PC-9 (cell line): ENCODE results near the gene CCDC182. TPM values are rescaled to one million over a fixed set of nuclear protein-coding genes. Genes with fewer than 3 reads are reported as not detected.

Experiments
- BruUV-seq: library from RNA; stranded (reverse); fragments of 400-500 nt; replicated peaks from 2 replicates; lab custom pipeline; 2021; lab: Mats Ljungman, UMichigan
- CTCF ChIA-PET: fragments of 300-600 bp; sonication (Branson Sonifier 250); formaldehyde crosslinking; loops from one replicate; lab custom pipeline; 2022; ENCODE audit warnings: antibody characterized with exemption; lab: Charles Lee
- POLR2A ChIA-PET: fragments of 300-600 bp; sonication (Branson Sonifier 250); formaldehyde crosslinking; loops from one replicate; lab custom pipeline; 2022; ENCODE audit warnings: antibody characterized with exemption; ENCODE audit not compliant: unreplicated experiment; lab: Charles Lee
- DNase-seq, 2 experiments: peaks; one replicate each; pipeline versions ENCODE4 v3.0.0 to v3.0.0-alpha.2; 2015 to 2022; ENCODE audit warnings: mixed read lengths in 1 of 2
- H2AFZ ChIP-seq: fragments of 200-600 bp; sonication (generic); 2 replicates; pipeline ENCODE4 v1.8.1; 2017; ENCODE audit warnings: antibody characterized with exemption
- H3F3A ChIP-seq: fragments of 200-600 bp; sonication (generic); 2 replicates; pipeline ENCODE4 v1.8.1; 2017; ENCODE audit warnings: antibody characterized with exemption, mild to moderate bottlenecking, low read depth; ENCODE audit not compliant: insufficient read depth
- H3K27ac ChIP-seq: fragments of 200-600 bp; sonication (generic); 2 replicates; pipeline ENCODE4 v1.6.1; 2016; ENCODE audit warnings: mixed run types
- H3K27me3 ChIP-seq: fragments of 200-600 bp; sonication (generic); 2 replicates; pipeline ENCODE4 v1.6.1; 2016; ENCODE audit warnings: low read depth, mixed run types; ENCODE audit not compliant: insufficient read depth
- H3K36me3 ChIP-seq: fragments of 200-600 bp; sonication (generic); 2 replicates; pipeline ENCODE4 v1.6.1; 2016; ENCODE audit warnings: low read depth, mixed run types
- H3K4me1 ChIP-seq: fragments of 200-600 bp; sonication (generic); replicated peaks from 2 replicates; pipeline ENCODE4 v1.6.1; 2016; ENCODE audit warnings: mixed run types; ENCODE audit not compliant: insufficient read depth
- H3K4me2 ChIP-seq: fragments of 200-600 bp; sonication (generic); 2 replicates; pipeline ENCODE4 v1.6.1; 2017; ENCODE audit warnings: mixed run types
- H3K4me3 ChIP-seq: fragments of 200-600 bp; sonication (generic); 2 replicates; pipeline ENCODE4 v1.6.1; 2016; ENCODE audit warnings: mixed run types
- H3K79me2 ChIP-seq: fragments of 200-600 bp; sonication (generic); 2 replicates; pipeline ENCODE4 v1.6.1; 2017; ENCODE audit warnings: low read depth, mixed run types
- H3K9me2 ChIP-seq: fragments of 200-600 bp; sonication (generic); 2 replicates; pipeline ENCODE4 v1.8.1; 2017; ENCODE audit warnings: mild to moderate bottlenecking; ENCODE audit not compliant: insufficient read depth
- H3K9me3 ChIP-seq: fragments of 200-600 bp; sonication (generic); 2 replicates; pipeline ENCODE4 v1.8.1; 2016; ENCODE audit warnings: low read depth; ENCODE audit not compliant: insufficient read depth
- H4K20me1 ChIP-seq: fragments of 200-600 bp; sonication (generic); 2 replicates; pipeline ENCODE4 v1.8.1; 2017; ENCODE audit not compliant: insufficient read depth
- EZH2 ChIP-seq: fragments of 200-600 bp; sonication (generic); IDR thresholded peaks from 2 replicates; pipeline ENCODE4 v1.8.0; 2017; ENCODE audit warnings: antibody characterized with exemption, low read depth
- intact Hi-C: fragments of 100-400 bp; cut with micrococcal nuclease; formaldehyde crosslinking; loops from one replicate; pipeline ENCODE4 v1.10.0; 2022; ENCODE audit not compliant: unreplicated experiment
- total RNA-seq: library from RNA; stranded (reverse); gene quantifications from 2 replicates; pipeline ENCODE4 v1.2.3, GENCODE V29; 2021
- TF ChIP-seq, protein P1 (sequence below): fragments of 200-600 bp; sonication (generic); conservative IDR thresholded peaks from 2 replicates; pipeline ENCODE4 v1.6.1; 2017; ENCODE audit warnings: mixed run types, antibody characterized with exemption, mild to moderate bottlenecking, moderate library complexity

CCDC182 gene
- total RNA-seq, 1 experiment from 2014 or later = not detected

DNA sequence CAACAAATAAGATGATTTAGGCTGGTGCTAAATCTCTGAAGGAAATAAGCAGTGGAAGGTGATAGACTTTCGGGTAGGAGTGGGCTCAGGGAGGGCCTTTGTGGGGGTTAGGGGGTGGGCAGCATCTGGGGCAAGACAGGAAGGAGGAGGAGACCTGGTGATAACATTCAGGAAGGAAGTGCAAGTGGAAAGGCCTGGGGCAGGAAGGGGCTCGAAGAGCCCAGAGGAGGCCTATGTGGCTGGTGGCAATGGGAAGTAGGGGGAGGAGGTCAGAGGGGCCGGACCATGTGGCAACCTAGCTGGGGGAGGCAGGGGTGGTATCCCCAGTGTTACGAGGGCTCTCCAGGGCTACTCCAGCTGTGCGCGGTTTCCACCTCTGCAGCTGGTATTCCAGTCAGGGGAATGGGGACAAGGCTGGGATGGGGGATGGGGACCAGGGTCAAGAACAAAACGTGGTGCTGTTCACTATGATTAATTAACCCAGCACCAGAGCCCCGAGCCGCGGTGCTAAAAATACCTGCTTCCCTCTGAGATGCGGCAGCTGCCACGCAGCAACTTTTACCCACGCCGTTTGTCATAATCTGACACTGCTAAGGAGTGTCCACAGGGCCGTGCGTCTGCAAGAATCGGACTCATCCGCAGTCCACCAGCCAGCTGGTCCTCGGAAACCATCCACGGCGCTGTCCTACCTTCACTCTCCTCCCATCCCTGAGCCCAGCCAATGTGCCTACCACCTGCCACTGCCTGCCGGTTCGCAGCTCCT lies 5.2 kb upstream of the CCDC182 start:
- no TSS peak for BruUV-seq
- H3K4me3 ChIP-seq = no peak overlapping the region
- POLR2A ChIA-PET = no interaction called here
- no peaks in the 10 kb centered on the region for H3K36me3 ChIP-seq
- no peak for DNase-seq
- TF ChIP-seq, protein P1, sequence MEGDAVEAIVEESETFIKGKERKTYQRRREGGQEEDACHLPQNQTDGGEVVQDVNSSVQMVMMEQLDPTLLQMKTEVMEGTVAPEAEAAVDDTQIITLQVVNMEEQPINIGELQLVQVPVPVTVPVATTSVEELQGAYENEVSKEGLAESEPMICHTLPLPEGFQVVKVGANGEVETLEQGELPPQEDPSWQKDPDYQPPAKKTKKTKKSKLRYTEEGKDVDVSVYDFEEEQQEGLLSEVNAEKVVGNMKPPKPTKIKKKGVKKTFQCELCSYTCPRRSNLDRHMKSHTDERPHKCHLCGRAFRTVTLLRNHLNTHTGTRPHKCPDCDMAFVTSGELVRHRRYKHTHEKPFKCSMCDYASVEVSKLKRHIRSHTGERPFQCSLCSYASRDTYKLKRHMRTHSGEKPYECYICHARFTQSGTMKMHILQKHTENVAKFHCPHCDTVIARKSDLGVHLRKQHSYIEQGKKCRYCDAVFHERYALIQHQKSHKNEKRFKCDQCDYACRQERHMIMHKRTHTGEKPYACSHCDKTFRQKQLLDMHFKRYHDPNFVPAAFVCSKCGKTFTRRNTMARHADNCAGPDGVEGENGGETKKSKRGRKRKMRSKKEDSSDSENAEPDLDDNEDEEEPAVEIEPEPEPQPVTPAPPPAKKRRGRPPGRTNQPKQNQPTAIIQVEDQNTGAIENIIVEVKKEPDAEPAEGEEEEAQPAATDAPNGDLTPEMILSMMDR = no peak
- no peaks in the 10 kb centered on the region for H3K79me2 ChIP-seq
- intact Hi-C loops = no loop called here
- H3K4me1 ChIP-seq = no peaks in the 10 kb centered on the region
- peaks cover 56% of the 10 kb centered on the region for H3K27me3 ChIP-seq
- H3F3A ChIP-seq = no peaks in the 10 kb centered on the region
- H3K9me2 ChIP-seq = no peaks in the 10 kb centered on the region
- no peak overlapping the region for H3K27ac ChIP-seq
- H3K4me2 ChIP-seq = no peak overlapping the region
- CTCF ChIA-PET = no interaction called here
- no peak overlapping the region for H2AFZ ChIP-seq
- H4K20me1 ChIP-seq = no peaks in the 10 kb centered on the region; the same call in 1 of the 2 replicates
- no peaks in the 10 kb centered on the region for H3K9me3 ChIP-seq

DNA sequence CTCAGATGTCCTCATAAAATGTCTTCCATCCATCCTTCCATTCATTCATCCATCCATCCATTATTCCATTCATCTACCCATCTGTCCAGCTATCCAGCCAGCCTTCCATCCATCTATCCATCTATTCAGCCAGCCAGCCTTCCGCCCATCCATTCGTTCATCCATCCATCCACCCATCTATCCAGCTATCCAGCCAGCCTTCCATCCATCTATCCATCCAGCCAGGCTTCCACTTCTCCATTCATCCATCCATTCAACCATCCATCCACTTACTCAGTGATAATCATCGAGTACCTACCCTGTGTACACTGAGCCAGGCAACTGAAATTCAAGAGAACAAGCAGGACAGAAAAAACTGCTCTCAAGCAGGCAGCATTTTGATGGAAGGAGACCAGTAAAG lies 4.6 kb upstream of the CCDC182 start:
- Histone ChIP-seq H3K79me2 (no peaks in the 10 kb centered on the region), H3K27me3 (peaks cover 61% of the 10 kb centered on the region), H4K20me1 (no peaks in the 10 kb centered on the region; the same call in 1 of the 2 replicates), H3K4me1 (no peaks in the 10 kb centered on the region), H2AFZ (no peak overlapping the region), H3K4me3 (no peak overlapping the region), H3F3A (no peaks in the 10 kb centered on the region), H3K9me3 (no peaks in the 10 kb centered on the region), H3K4me2 (no peak overlapping the region), H3K9me2 (no peaks in the 10 kb centered on the region), H3K27ac (no peak overlapping the region), H3K36me3 (no peaks in the 10 kb centered on the region)
- intact Hi-C loops = loop anchor here (5.0 kb wide), 3 partner anchors 248 to 612 kb away; no protein-coding TSS in a partner anchor
- ChIA-PET POLR2A (no interaction called here), CTCF (no interaction called here)
- BruUV-seq = no TSS peak
- no peak for DNase-seq
- no peak for TF ChIP-seq EZH2
- TF ChIP-seq, protein P1 = no peak

DNA sequence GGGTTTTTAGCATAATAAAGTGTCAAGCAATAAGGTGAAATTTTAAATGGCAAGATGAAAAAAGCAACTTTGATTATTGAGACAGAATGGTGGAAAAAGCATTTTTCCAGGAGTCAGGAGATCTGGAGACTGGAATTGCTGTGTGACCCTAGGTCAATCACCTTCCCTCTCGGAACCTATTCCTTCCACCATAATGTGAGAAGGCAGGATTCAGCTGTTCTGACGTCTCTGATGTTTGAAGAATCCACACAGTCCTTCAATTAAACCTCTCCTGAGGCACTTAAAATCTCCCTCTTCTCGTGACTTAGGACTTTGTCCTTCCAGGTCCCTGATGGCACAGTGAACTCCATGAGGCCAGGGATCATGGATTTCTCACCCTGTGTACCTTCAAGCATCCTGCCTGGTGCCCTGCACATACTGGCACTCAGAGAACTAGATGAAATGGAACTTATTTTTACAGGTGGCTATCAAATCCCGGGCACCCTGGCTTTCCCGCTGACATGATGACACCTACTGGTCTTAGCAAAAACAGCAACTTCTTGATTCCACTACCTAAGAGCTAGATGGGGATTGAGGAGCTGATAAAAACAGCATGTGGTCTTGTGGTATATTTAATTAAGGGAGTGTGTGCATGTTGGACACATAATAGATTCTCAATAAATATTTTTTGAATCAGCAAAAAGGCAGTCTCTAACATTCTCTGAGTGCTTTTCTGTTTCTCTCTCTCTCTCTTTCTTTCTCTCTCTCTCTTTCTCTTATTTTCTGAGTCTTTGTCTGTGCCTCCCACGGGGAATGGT lies 2.3 kb upstream of the CCDC182 start:
- H3K9me3 ChIP-seq = no peaks in the 10 kb centered on the region
- DNase-seq = peak; percentile 15 to 54
- no peaks in the 10 kb centered on the region for H3K9me2 ChIP-seq
- H3K27ac ChIP-seq = no peak overlapping the region
- no peak overlapping the region for H3K4me3 ChIP-seq
- BruUV-seq = no TSS peak
- H3K79me2 ChIP-seq = no peaks in the 10 kb centered on the region
- no peak overlapping the region for H3K4me2 ChIP-seq
- intact Hi-C loops = loop anchor here (1.0 to 5.0 kb wide), 4 partner anchors 150 to 610 kb away; no protein-coding TSS in a partner anchor
- no peaks in the 10 kb centered on the region for H3K36me3 ChIP-seq
- H3F3A ChIP-seq = no peaks in the 10 kb centered on the region
- CTCF ChIA-PET = interaction anchor here (0.5 to 1.0 kb wide), 9 partner anchors 14 to 617 kb away, joined by 3 to 7 read pairs (median 4); partner anchors contain the start of gene MRPS23
- no peaks in the 10 kb centered on the region for H3K4me1 ChIP-seq
- no peaks in the 10 kb centered on the region; the same call in 1 of the 2 replicates for H4K20me1 ChIP-seq
- no peak for TF ChIP-seq EZH2
- TF ChIP-seq, protein P1 = peak; percentile 88
- POLR2A ChIA-PET = interaction anchor here (0.6 to 0.7 kb wide), 2 partner anchors 150 to 315 kb away, joined by 3 to 8 read pairs; no protein-coding TSS in a partner anchor
- peaks cover 82% of the 10 kb centered on the region for H3K27me3 ChIP-seq
- H2AFZ ChIP-seq = no peak overlapping the region
